HepG2 (cell line): ENCODE results near the gene DENND2D. TPM values are rescaled to one million over a fixed set of nuclear protein-coding genes. Genes with fewer than 3 reads are reported as not detected.
A peak's percentile ranks its signal among the peaks of the same experiment; 100 is the strongest.

Experiments used
- ARID2 ChIP-seq: sonication (generic); formaldehyde crosslinking; IDR thresholded peaks from 2 replicates; pipeline ENCODE4 v1.8.1; 2022; ENCODE audit warnings: mild to moderate bottlenecking, missing genetic modification reagents, borderline replicate concordance
- CC2D1A ChIP-seq: sonication (generic); formaldehyde crosslinking; IDR thresholded peaks from 2 replicates; pipeline ENCODE4 v1.8.1; 2023; ENCODE audit warnings: mild to moderate bottlenecking, missing genetic modification reagents
- HIVEP1 ChIP-seq: sonication (generic); formaldehyde crosslinking; IDR thresholded peaks from 2 replicates; pipeline ENCODE4 v1.4.0; 2020; ENCODE audit warnings: mild to moderate bottlenecking, missing genetic modification reagents
- IRF2 ChIP-seq: IDR thresholded peaks from 2 replicates; pipeline ENCODE4 v1.6.1; 2018; ENCODE audit warnings: missing genetic modification reagents, missing compliant biosample characterization
- JUN ChIP-seq: sonication (generic); formaldehyde crosslinking; IDR thresholded peaks from 2 replicates; pipeline ENCODE4 v1.4.0; 2020; ENCODE audit warnings: mild to moderate bottlenecking, missing genetic modification reagents
- MYC ChIP-seq: sonication (generic); formaldehyde crosslinking; IDR thresholded peaks from 2 replicates; pipeline ENCODE4 v1.9.0; 2021; ENCODE audit warnings: missing genetic modification reagents, borderline replicate concordance
- NFIC ChIP-seq: IDR thresholded peaks from 2 replicates; pipeline ENCODE4 v1.6.1; 2012; ENCODE audit warnings: mild to moderate bottlenecking, low read length, inconsistent platforms
- PAXIP1 ChIP-seq: sonication (generic); formaldehyde crosslinking; conservative IDR thresholded peaks from 2 replicates; pipeline ENCODE4 v1.4.0; 2020; ENCODE audit warnings: mild to moderate bottlenecking, missing genetic modification reagents, moderate library complexity
- POGK ChIP-seq: sonication (generic); formaldehyde crosslinking; conservative IDR thresholded peaks from 2 replicates; pipeline ENCODE4 v1.8.0; 2022; ENCODE audit warnings: mild to moderate bottlenecking, moderate library complexity, missing genetic modification reagents
- U2AF1 ChIP-seq: fragments of 200-400 bp; formaldehyde crosslinking; optimal IDR thresholded peaks from 2 replicates; pipeline ENCODE3; 2017; ENCODE audit warnings: mild to moderate bottlenecking, low read depth, low read length
- ZBTB42 ChIP-seq: sonication (generic); formaldehyde crosslinking; IDR thresholded peaks from 2 replicates; pipeline ENCODE4 v1.5.0; 2020; ENCODE audit warnings: mild to moderate bottlenecking, missing genetic modification reagents
- ZFP36L2 ChIP-seq: sonication (generic); formaldehyde crosslinking; IDR thresholded peaks from 2 replicates; pipeline ENCODE4 v1.4.0; 2020; ENCODE audit warnings: missing genetic modification reagents
- ZFX ChIP-seq: sonication (generic); formaldehyde crosslinking; IDR thresholded peaks from 2 replicates; pipeline ENCODE4 v1.4.0; 2020; ENCODE audit warnings: mild to moderate bottlenecking, low read depth, missing genetic modification reagents, moderate library complexity
- ZFY ChIP-seq: sonication (generic); formaldehyde crosslinking; IDR thresholded peaks from 2 replicates; pipeline ENCODE4 v1.4.0; 2020; ENCODE audit warnings: missing genetic modification reagents
- ZNF256 ChIP-seq: sonication (generic); formaldehyde crosslinking; conservative IDR thresholded peaks from 2 replicates; pipeline ENCODE4 v1.4.0; 2020; ENCODE audit warnings: missing genetic modification reagents
- ZNF3 ChIP-seq: IDR thresholded peaks from 2 replicates; pipeline ENCODE4 v1.7.0; 2017; ENCODE audit warnings: inconsistent platforms
- ZNF350 ChIP-seq: sonication (generic); formaldehyde crosslinking; IDR thresholded peaks from 2 replicates; pipeline ENCODE4 v1.4.0; 2020; ENCODE audit warnings: mild to moderate bottlenecking, low read depth, missing genetic modification reagents, borderline replicate concordance
- ZNF576 ChIP-seq: sonication (generic); formaldehyde crosslinking; IDR thresholded peaks from 2 replicates; pipeline ENCODE4 v1.4.0; 2020; ENCODE audit warnings: mild to moderate bottlenecking, missing genetic modification reagents
- ZNF607 ChIP-seq: sonication (generic); formaldehyde crosslinking; IDR thresholded peaks from 2 replicates; pipeline ENCODE4 v1.5.1; 2020; ENCODE audit warnings: missing genetic modification reagents, mild to moderate bottlenecking, borderline replicate concordance
- ZNF619 ChIP-seq: sonication (generic); formaldehyde crosslinking; IDR thresholded peaks from 2 replicates; pipeline ENCODE4 v1.4.0; 2020; ENCODE audit warnings: mild to moderate bottlenecking, missing genetic modification reagents
- polyA plus RNA-seq, 8 experiments: library from polyadenylated mRNA; depleted of rRNA in 3 of 8; stranded (reverse) in 7 of 8; unstranded in 1 of 8; fragments of >200 nt; fragmentation: Illumina TruSeq in 4 of 8; extraction: Trizol in 4 of 8; gene quantifications; 2 replicates each; pipeline versions ENCODE4 v1.2.1 to v1.2.3, GENCODE V29; 2011 to 2016; ENCODE audit warnings: low read depth in 4 of 8, missing spikeins in 1 of 8, mixed read lengths in 1 of 8; ENCODE audit not compliant: insufficient read depth in 1 of 8
- total RNA-seq, 5 experiments: library from RNA; depleted of rRNA; stranded (reverse); fragments of >200 nt; fragmentation: Illumina TruSeq; extraction: Trizol; gene quantifications; 2 replicates each; pipeline ENCODE4 v1.2.3, GENCODE V29; 2016; ENCODE audit warnings: low read depth in 1 of 5
- TF ChIP-seq, protein P1 (sequence below): IDR thresholded peaks from 2 replicates; pipeline ENCODE4 v1.6.1; 2016; ENCODE audit warnings: low read depth
- TF ChIP-seq, protein P2 (sequence below): sonication (generic); formaldehyde crosslinking; IDR thresholded peaks from 2 replicates; pipeline ENCODE4 v1.4.0; 2020; ENCODE audit warnings: missing genetic modification reagents, borderline replicate concordance

DENND2D gene
- total and polyA plus RNA-seq, 2 of the 13 experiments (the other 11 are each of a cell fraction or from before 2014, with no cell fraction given), result 0.04 TPM; not detected in 1

- TF ChIP-seq PAXIP1 (peak; percentile 26; the same call in 1 of the 2 replicates), ZFX (CRISPR knock-in tag) (peak; percentile 89), ZBTB42 (CRISPR knock-in tag) (no peak), HIVEP1 (CRISPR knock-in tag) (peak; percentile 45; the same call in 1 of the 2 replicates), ZNF256 (CRISPR knock-in tag) (no peak), ZFP36L2 (CRISPR knock-in tag) (no peak), ZNF576 (0 out of 2 replicates have a peak, but pooled peaks have one; percentile 34), CC2D1A (CRISPR knock-in tag) (0 out of 2 replicates have a peak, but pooled peaks have one; percentile 42), JUN (CRISPR knock-in tag) (no peak), MYC (CRISPR knock-in tag) (peak; percentile 53; the same call in 1 of the 2 replicates), ZNF607 (CRISPR knock-in tag) (no peak), ARID2 (CRISPR knock-in tag) (no peak), ZFY (CRISPR knock-in tag) (peak; percentile 82), ZNF619 (CRISPR knock-in tag) (0 out of 2 replicates have a peak, but pooled peaks have one; percentile 26), NFIC (no peak), IRF2 (CRISPR knock-in tag) (peak; percentile 77), ZNF3 (CRISPR knock-in tag) (no peak), POGK (CRISPR knock-in tag) (peak; percentile 77; the same call in 1 of the 2 replicates), ZNF350 (CRISPR knock-in tag) (peak; percentile 72; the same call in 1 of the 2 replicates), U2AF1 (no peak)
- TF ChIP-seq, protein P1, sequence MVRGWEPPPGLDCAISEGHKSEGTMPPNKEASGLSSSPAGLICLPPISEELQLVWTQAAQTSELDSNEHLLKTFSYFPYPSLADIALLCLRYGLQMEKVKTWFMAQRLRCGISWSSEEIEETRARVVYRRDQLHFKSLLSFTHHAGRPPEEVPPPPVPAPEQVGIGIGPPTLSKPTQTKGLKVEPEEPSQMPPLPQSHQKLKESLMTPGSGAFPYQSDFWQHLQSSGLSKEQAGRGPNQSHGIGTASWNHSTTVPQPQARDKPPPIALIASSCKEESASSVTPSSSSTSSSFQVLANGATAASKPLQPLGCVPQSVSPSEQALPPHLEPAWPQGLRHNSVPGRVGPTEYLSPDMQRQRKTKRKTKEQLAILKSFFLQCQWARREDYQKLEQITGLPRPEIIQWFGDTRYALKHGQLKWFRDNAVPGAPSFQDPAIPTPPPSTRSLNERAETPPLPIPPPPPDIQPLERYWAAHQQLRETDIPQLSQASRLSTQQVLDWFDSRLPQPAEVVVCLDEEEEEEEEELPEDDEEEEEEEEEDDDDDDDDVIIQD (CRISPR knock-in tag), result peak; percentile 45; the same call in 1 of the 2 replicates
- TF ChIP-seq, protein P2, sequence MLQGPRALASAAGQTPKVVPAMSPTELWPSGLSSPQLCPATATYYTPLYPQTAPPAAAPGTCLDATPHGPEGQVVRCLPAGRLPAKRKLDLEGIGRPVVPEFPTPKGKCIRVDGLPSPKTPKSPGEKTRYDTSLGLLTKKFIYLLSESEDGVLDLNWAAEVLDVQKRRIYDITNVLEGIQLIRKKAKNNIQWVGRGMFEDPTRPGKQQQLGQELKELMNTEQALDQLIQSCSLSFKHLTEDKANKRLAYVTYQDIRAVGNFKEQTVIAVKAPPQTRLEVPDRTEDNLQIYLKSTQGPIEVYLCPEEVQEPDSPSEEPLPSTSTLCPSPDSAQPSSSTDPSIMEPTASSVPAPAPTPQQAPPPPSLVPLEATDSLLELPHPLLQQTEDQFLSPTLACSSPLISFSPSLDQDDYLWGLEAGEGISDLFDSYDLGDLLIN (CRISPR knock-in tag), result no peak; the same call in 1 of the 2 replicates
These were observed 60.3 kb downstream of the DENND2D start, which contains the start of the genes CEPT1 and DRAM2 (continued) for GRCh38 chr1:111139956-111140679.
